IPS-NIHi11 (cell line): ENCODE measurements around the gene RIOK3.

Experiments used
- DNase-seq: peaks from one replicate; pipeline ENCODE4 v3.0.0; 2012; ENCODE audit warnings: mixed read lengths, low spot score

Gene RIOK3

GRCh38 chr18:23530195-23530594, 77.1 kb downstream of the RIOK3 start:
- no peak for DNase-seq

- no peak for DNase-seq
These were observed 78.8 kb downstream of the RIOK3 start for GRCh38 chr18:23531912-23532311.
